K562 (cell line): ENCODE measurements around the gene PKDREJ. TPM values are rescaled to one million over a fixed set of nuclear protein-coding genes. Genes with fewer than 3 reads are reported as not detected.
A peak's percentile ranks its signal among the peaks of the same experiment; 100 is the strongest.

ENCODE experiments used
- ATF7 ChIP-seq: fragments of 450-650 bp; IDR thresholded peaks from 2 replicates; pipeline ENCODE4 v1.7.1; 2014; ENCODE audit warnings: mild to moderate bottlenecking, moderate library complexity
- BHLHE40 ChIP-seq: IDR thresholded peaks from 2 replicates; pipeline ENCODE4 v1.6.1; 2011; ENCODE audit warnings: low read length, improper control_type of control experiment
- HNRNPUL1 ChIP-seq: fragments of 200-400 bp; formaldehyde crosslinking; IDR thresholded peaks from 2 replicates; pipeline ENCODE4 v1.6.1; 2017; ENCODE audit warnings: low read length
- L3MBTL2 ChIP-seq: fragments of 450-650 bp; IDR thresholded peaks from 2 replicates; pipeline ENCODE4 v1.6.1; 2016; ENCODE audit warnings: mild to moderate bottlenecking, moderate library complexity
- MEF2D ChIP-seq: conservative IDR thresholded peaks from 2 replicates; pipeline ENCODE4 v1.6.1; 2016; ENCODE audit warnings: low read depth, missing genetic modification characterization, missing compliant biosample characterization
- NR2C2 ChIP-seq, 2 experiments: fragments of 200-800 bp in 1 of 2; sonication (Bioruptor generic) in 1 of 2; sonication (generic) in 1 of 2; formaldehyde crosslinking in 1 of 2; IDR thresholded peaks; 2 replicates each; pipeline versions ENCODE4 v1.6.1 to v1.8.0; 2016 to 2022; ENCODE audit warnings: mild to moderate bottlenecking in 1 of 2, missing compliant biosample characterization in 1 of 2, missing genetic modification characterization in 1 of 2, missing genetic modification reagents in 1 of 2
- RBM34 ChIP-seq: fragments of 200-400 bp; formaldehyde crosslinking; IDR thresholded peaks from 2 replicates; pipeline ENCODE4 v1.6.1; 2018; ENCODE audit warnings: low read length, borderline replicate concordance; ENCODE audit not compliant: insufficient read depth
- TAF9B ChIP-seq: fragments of 450-650 bp; IDR thresholded peaks from 2 replicates; pipeline ENCODE4 v1.6.1; 2018; ENCODE audit warnings: mild to moderate bottlenecking; ENCODE audit not compliant: partially characterized antibody
- WHSC1 ChIP-seq: IDR thresholded peaks from one replicate; pipeline ENCODE4 v1.6.1; 2012; ENCODE audit warnings: low read length, control low read depth, inconsistent platforms
- ZBTB11 ChIP-seq, 3 experiments: fragments of 200-800 bp in 1 of 3; fragments of 250-450 bp in 1 of 3; fragments of 450-650 bp in 1 of 3; sonication (Bioruptor Pico) in 1 of 3; sonication (Bioruptor generic) in 1 of 3; formaldehyde crosslinking in 1 of 3; IDR thresholded peaks; 2 replicates each; pipeline versions ENCODE4 v1.6.1 to v1.8.0; 2016 to 2022; ENCODE audit warnings: mild to moderate bottlenecking in 2 of 3, missing genetic modification characterization in 2 of 3, missing compliant biosample characterization in 1 of 3, moderate library complexity in 1 of 3
- polyA plus RNA-seq, 8 experiments: library from polyadenylated mRNA; depleted of rRNA in 4 of 8; stranded (reverse) in 5 of 8; unstranded in 3 of 8; fragments of >200 nt; fragmentation: Nextera tagmentation in 2 of 8; fragmentation: Illumina TruSeq in 1 of 8; extraction: Ambion mirVana in 2 of 8; extraction: Trizol in 1 of 8; gene quantifications; 2 replicates each; pipeline versions ENCODE4 v1.2.1 to v1.2.3, GENCODE V29; 2011 to 2014; ENCODE audit warnings: inconsistent platforms in 1 of 8, missing spikeins in 1 of 8
- total RNA-seq, 7 experiments: library from RNA; depleted of rRNA in 6 of 7; stranded (reverse); fragments of >200 nt in 6 of 7; fragmentation: Illumina TruSeq in 2 of 7; extraction: Trizol in 2 of 7; gene quantifications; 2 replicates each; pipeline versions ENCODE4 v1.2.1 to v1.2.3, GENCODE V29; 2011 to 2021; ENCODE audit warnings: low replicate concordance in 1 of 7
- TF ChIP-seq, protein P1 (sequence below), 2 experiments: IDR thresholded peaks; 2 replicates each; pipeline ENCODE4 v1.6.1; 2012; ENCODE audit warnings: improper control_type of control experiment in 2 of 2, low read depth in 2 of 2, low read length in 2 of 2, borderline replicate concordance in 1 of 2
- TF ChIP-seq, protein P2 (sequence below): sonication (generic); formaldehyde crosslinking; IDR thresholded peaks from 2 replicates; pipeline ENCODE4 v1.8.0; 2022; ENCODE audit warnings: mild to moderate bottlenecking, missing genetic modification reagents
- TF ChIP-seq, protein P3 (sequence below): fragments of 250-450 bp; sonication (Bioruptor Pico); IDR thresholded peaks from 2 replicates; pipeline ENCODE4 v1.4.0; 2020; ENCODE audit warnings: mild to moderate bottlenecking
- TF ChIP-seq, protein P4 (sequence below): IDR thresholded peaks from 2 replicates; pipeline ENCODE4 v1.6.1; 2012; ENCODE audit warnings: low read depth, low read length, improper control_type of control experiment, borderline replicate concordance

PKDREJ gene
- total and polyA plus RNA-seq, 9 of the 15 experiments (the other 6 are each of a cell fraction or from before 2014, with no cell fraction given) = 0.03 TPM; not detected in 8

DNA sequence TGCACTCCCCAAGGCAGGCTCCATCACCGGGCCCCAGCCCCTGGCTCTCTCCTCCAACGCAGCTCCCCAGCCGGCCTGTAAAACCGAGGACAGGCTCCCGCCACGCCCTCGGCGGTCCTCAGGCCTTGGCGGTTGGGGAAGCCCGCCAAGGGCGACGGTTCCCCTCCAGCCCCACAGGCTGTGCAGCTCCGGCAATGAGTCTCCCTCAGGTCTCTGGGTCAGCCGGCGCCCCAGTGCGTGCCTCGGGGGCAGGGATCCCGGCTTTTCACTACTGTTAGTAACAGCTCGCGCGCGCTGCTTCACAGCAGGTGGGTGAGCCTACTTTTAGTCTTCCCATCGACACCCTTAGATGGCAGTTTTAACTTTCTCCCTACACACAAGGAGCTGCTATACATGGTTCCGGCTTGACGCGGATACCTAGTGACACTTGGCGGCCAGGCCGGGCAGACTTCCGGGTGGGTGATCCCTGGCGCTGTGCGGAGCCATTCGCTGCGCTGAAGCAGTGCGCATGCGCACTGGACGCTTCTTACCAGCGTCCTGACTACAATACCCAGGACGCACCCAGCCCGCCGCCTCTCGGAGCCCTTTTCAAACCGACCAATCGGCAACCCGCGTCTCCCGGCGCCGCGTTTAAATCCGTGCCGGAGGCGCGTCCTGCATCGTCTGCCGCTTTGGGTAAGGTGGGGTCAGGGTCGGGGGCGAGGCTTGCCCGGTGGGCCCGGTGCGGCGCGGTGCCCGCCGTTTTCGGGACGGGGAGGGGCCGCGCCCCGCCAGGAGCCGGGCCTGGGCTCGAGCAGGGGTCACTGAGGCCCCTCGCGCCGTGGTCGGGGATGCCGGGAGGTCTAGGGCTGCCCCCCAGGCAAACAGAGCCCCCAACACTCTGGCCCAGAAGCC is 33.4 kb upstream of the PKDREJ start, which contains the start of gene GTSE1 (continued):
- TF ChIP-seq, protein P1, sequence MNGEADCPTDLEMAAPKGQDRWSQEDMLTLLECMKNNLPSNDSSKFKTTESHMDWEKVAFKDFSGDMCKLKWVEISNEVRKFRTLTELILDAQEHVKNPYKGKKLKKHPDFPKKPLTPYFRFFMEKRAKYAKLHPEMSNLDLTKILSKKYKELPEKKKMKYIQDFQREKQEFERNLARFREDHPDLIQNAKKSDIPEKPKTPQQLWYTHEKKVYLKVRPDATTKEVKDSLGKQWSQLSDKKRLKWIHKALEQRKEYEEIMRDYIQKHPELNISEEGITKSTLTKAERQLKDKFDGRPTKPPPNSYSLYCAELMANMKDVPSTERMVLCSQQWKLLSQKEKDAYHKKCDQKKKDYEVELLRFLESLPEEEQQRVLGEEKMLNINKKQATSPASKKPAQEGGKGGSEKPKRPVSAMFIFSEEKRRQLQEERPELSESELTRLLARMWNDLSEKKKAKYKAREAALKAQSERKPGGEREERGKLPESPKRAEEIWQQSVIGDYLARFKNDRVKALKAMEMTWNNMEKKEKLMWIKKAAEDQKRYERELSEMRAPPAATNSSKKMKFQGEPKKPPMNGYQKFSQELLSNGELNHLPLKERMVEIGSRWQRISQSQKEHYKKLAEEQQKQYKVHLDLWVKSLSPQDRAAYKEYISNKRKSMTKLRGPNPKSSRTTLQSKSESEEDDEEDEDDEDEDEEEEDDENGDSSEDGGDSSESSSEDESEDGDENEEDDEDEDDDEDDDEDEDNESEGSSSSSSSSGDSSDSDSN (IDR thresholded peaks at IDR 0.05; ENCODE audit: borderline replicate concordance in 1 of 2, low read depth in 2 of 2, low read length in 2 of 2) = no peak
- TF ChIP-seq MEF2D = 0 out of 2 replicates have a peak, but pooled peaks have one; percentile 23
- TF ChIP-seq BHLHE40 = no peak
- peak; percentile 63 for TF ChIP-seq TAF9B
- TF ChIP-seq WHSC1 = no peak
- TF ChIP-seq NR2C2 (CRISPR knock-in tag; IDR thresholded peaks at IDR 0.05) = no peak
- TF ChIP-seq NR2C2 (tag; IDR thresholded peaks at IDR 0.05) = peak; percentile 81
- no peak for TF ChIP-seq RBM34
- TF ChIP-seq, protein P2, sequence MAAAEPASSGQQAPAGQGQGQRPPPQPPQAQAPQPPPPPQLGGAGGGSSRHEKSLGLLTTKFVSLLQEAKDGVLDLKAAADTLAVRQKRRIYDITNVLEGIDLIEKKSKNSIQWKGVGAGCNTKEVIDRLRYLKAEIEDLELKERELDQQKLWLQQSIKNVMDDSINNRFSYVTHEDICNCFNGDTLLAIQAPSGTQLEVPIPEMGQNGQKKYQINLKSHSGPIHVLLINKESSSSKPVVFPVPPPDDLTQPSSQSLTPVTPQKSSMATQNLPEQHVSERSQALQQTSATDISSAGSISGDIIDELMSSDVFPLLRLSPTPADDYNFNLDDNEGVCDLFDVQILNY = no peak
- TF ChIP-seq L3MBTL2 = peak; percentile 83; the same call in 1 of the 2 replicates
- peak in 1 of 3 experiments; percentile 94; a peak in 3 of 6 replicates for TF ChIP-seq ZBTB11 (CRISPR knock-in tag; IDR thresholded peaks at IDR 0.05)
- TF ChIP-seq, protein P3, sequence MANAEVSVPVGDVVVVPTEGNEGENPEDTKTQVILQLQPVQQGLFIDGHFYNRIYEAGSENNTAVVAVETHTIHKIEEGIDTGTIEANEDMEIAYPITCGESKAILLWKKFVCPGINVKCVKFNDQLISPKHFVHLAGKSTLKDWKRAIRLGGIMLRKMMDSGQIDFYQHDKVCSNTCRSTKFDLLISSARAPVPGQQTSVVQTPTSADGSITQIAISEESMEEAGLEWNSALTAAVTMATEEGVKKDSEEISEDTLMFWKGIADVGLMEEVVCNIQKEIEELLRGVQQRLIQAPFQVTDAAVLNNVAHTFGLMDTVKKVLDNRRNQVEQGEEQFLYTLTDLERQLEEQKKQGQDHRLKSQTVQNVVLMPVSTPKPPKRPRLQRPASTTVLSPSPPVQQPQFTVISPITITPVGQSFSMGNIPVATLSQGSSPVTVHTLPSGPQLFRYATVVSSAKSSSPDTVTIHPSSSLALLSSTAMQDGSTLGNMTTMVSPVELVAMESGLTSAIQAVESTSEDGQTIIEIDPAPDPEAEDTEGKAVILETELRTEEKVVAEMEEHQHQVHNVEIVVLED = peak; percentile 72
- TF ChIP-seq ATF7 = peak; percentile 57; the same call in 1 of the 2 replicates
- TF ChIP-seq HNRNPUL1 = no peak
- TF ChIP-seq, protein P4, sequence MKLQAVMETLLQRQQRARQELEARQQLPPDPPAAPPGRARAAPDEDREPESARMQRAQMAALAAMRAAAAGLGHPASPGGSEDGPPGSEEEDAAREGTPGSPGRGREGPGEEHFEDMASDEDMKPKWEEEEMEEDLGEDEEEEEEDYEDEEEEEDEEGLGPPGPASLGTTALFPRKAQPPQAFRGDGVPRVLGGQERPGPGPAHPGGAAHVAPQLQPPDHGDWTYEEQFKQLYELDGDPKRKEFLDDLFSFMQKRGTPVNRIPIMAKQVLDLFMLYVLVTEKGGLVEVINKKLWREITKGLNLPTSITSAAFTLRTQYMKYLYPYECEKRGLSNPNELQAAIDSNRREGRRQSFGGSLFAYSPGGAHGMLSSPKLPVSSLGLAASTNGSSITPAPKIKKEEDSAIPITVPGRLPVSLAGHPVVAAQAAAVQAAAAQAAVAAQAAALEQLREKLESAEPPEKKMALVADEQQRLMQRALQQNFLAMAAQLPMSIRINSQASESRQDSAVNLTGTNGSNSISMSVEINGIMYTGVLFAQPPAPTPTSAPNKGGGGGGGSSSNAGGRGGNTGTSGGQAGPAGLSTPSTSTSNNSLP = no peak
